Measurements from ENCODE around the gene RASA4. TPM values are rescaled to one million over a fixed set of nuclear protein-coding genes. Genes with fewer than 3 reads are reported as not detected.
"Not testable (repeated sequence)": the region's sequence is repeated elsewhere in the genome, so short reads cannot be mapped to it uniquely, and the experiment has no call there.

Gene RASA4
- total and polyA plus RNA-seq, 9 of the 15 experiments (the other 6 are each of a cell fraction or from before 2014, with no cell fraction given): 0.36 to 10.9 (median 2.8) TPM

GRCh38 chr7:102574607-102575006 is 41.9 kb downstream of the RASA4 start:
- DNase-seq (ENCODE audit: extremely low read depth in 1 of 4, low spot score in 3 of 4); H3K36me3 ChIP-seq (ENCODE audit: control insufficient read depth, insufficient read depth, low read length); ATAC-seq; CTCF ChIA-PET (ENCODE audit: low intra/inter-chr PET ratio); H3K4me1 ChIP-seq (replicated peaks in 1 of 2; ENCODE audit: control insufficient read depth in 2 of 2, insufficient read depth in 2 of 2, low read length in 2 of 2); H3K9me1 ChIP-seq (ENCODE audit: control insufficient read depth, insufficient read depth, low read length); H3K4me2 ChIP-seq (ENCODE audit: insufficient read depth, low read length); H2AFZ ChIP-seq (ENCODE audit: low read depth, low read length); FAIRE-seq; intact Hi-C loops (cut with micrococcal nuclease); H3K27ac ChIP-seq (ENCODE audit: extremely low read depth, low read depth, low read length); H3K79me2 ChIP-seq (ENCODE audit: control insufficient read depth, insufficient read depth, low read length); BruUV-seq (replicated peaks); H3K4me3 ChIP-seq; H4K20me1 ChIP-seq (replicated peaks; ENCODE audit: control insufficient read depth, insufficient read depth, low read length); H3K9ac ChIP-seq (ENCODE audit: insufficient read depth in 1 of 2, low read depth in 2 of 2, low read length in 2 of 2); H3K9me3 ChIP-seq (replicated peaks; ENCODE audit: control insufficient read depth, insufficient read depth, low read depth, low read length); POLR2A ChIA-PET; H3K27me3 ChIP-seq (ENCODE audit: control insufficient read depth in 2 of 2, insufficient read depth in 2 of 2, low read length in 2 of 2): not testable (repeated sequence)
- WGBS (ENCODE audit: insufficient coverage, low coverage, missing lambda C conversion rate): no CpG with 5 or more reads among the region's 6 CpGs
- in situ Hi-C loops (cut with MboI): loop anchor here (5.0 to 25.0 kb wide), 2 partner anchors 103 to 112 kb away; partner anchors contain the start of genes ALKBH4 and LRWD1

- H3K79me2 ChIP-seq (ENCODE audit: control insufficient read depth, insufficient read depth, low read length); H3K36me3 ChIP-seq (ENCODE audit: control insufficient read depth, insufficient read depth, low read length); POLR2A ChIA-PET; FAIRE-seq; CTCF ChIA-PET (ENCODE audit: low intra/inter-chr PET ratio); H3K27me3 ChIP-seq (ENCODE audit: control insufficient read depth in 2 of 2, insufficient read depth in 2 of 2, low read length in 2 of 2); intact Hi-C loops (cut with micrococcal nuclease); H3K4me1 ChIP-seq (replicated peaks in 1 of 2; ENCODE audit: control insufficient read depth in 2 of 2, insufficient read depth in 2 of 2, low read length in 2 of 2); H3K9me3 ChIP-seq (replicated peaks; ENCODE audit: control insufficient read depth, insufficient read depth, low read depth, low read length); H4K20me1 ChIP-seq (replicated peaks; ENCODE audit: control insufficient read depth, insufficient read depth, low read length); H3K9me1 ChIP-seq (ENCODE audit: control insufficient read depth, insufficient read depth, low read length): not testable (repeated sequence)
- in situ Hi-C loops (cut with MboI): loop anchor here (25.0 kb wide), 1 partner anchor 110 kb away; the partner anchor contains the start of genes ALKBH4 and LRWD1
- H2AFZ ChIP-seq (ENCODE audit: low read depth, low read length): peak within 1 kb of the TSS; percentile 60
- peak; percentile 97 for ATAC-seq
- peak in 1 of 4 experiments; percentile 95 for DNase-seq (ENCODE audit: extremely low read depth in 1 of 4, low spot score in 3 of 4)
- peak within 1 kb of the TSS; percentile 74; the same call in 1 of the 2 replicates for H3K4me2 ChIP-seq (ENCODE audit: insufficient read depth, low read length)
- WGBS (ENCODE audit: insufficient coverage, low coverage, missing lambda C conversion rate): under 1% methylated on average over 39 of the region's 64 CpGs
- peak within 1 kb of the TSS; percentile 78 to 91; a peak in 3 of 4 replicates for H3K9ac ChIP-seq (ENCODE audit: insufficient read depth in 1 of 2, low read depth in 2 of 2, low read length in 2 of 2)
- BruUV-seq (replicated peaks): TSS peak; percentile 96
- H3K4me3 ChIP-seq: peak within 1 kb of the TSS; percentile 70
- H3K27ac ChIP-seq (ENCODE audit: extremely low read depth, low read depth, low read length): peak within 1 kb of the TSS; percentile 67
- TF ChIP-seq NONO (IDR thresholded peaks at IDR 0.05; ENCODE audit: low read depth in 2 of 2, low read length in 1 of 2) (peak in 1 of 2 experiments; percentile 60; a peak in 2 of 4 replicates), SIN3A (IDR thresholded peaks at IDR 0.05; ENCODE audit: borderline replicate concordance in 2 of 2, control insufficient read depth in 1 of 2, low read depth in 2 of 2, low read length in 2 of 2) (peak in 1 of 2 experiments; percentile 36; a peak in 1 of 4 replicates), MBD2 (IDR thresholded peaks at IDR 0.05; ENCODE audit: borderline replicate concordance, low read depth) (0 out of 2 replicates have a peak, but pooled peaks have one; percentile 18), ZBTB11 (CRISPR knock-in tag; IDR thresholded peaks at IDR 0.05) (peak in 1 of 3 experiments; percentile 68; a peak in 2 of 6 replicates), HCFC1 (IDR thresholded peaks at IDR 0.05; ENCODE audit: low read depth, low read length) (peak; percentile 52), RBFOX2 (IDR thresholded peaks at IDR 0.05; ENCODE audit: low read depth, low read length) (peak; percentile 73), PML (IDR thresholded peaks at IDR 0.05; ENCODE audit: low read length) (0 out of 2 replicates have a peak, but pooled peaks have one; percentile 30)
These were observed 44.0 kb downstream of the RASA4 start, which contains the start of gene POLR2J3 for GRCh38 chr7:102572261-102573239. Gene POLR2J3 (minus strand): TSS chr7:102572583. CDS start chr7:102572521, 62 bp downstream.

All from K562 (cell line).